HEK293 (cell line): Measurements from ENCODE around the gene ARID3B.
A peak's percentile ranks its signal among the peaks of the same experiment; 100 is the strongest.

Experiments used
- CTCF ChIA-PET: fragments of 350-600 bp; formaldehyde crosslinking; extraction: SDS; loops from one replicate; lab custom pipeline; 2021; ENCODE audit warnings: antibody characterized with exemption; lab: Yijun Ruan, JAX
- POLR2A ChIA-PET: fragments of 300-600 bp; formaldehyde crosslinking; extraction: SDS; loops from one replicate; lab custom pipeline; 2020; ENCODE audit warnings: antibody characterized with exemption, inconsistent platforms; lab: Yijun Ruan, JAX
- H3K27ac ChIP-seq: fragments of 200-500 bp; sonication (Bioruptor generic); 2 replicates; pipeline ENCODE4 v1.5.1; 2014; ENCODE audit warnings: low read depth, low read length, control low read depth, inconsistent platforms; ENCODE audit errors: extremely low read depth
- H3K36me3 ChIP-seq, 2 experiments: fragments of 200-500 bp in 1 of 2; sonication (Bioruptor generic) in 1 of 2; 1 replicate in 1 of 2; 2 replicates in 1 of 2; pipeline ENCODE4 v1.5.1; 2014 to 2017; ENCODE audit warnings: inconsistent platforms in 2 of 2, low read length in 2 of 2; ENCODE audit not compliant: control insufficient read depth in 2 of 2, insufficient read depth in 1 of 2
- H3K4me1 ChIP-seq: fragments of 200-500 bp; sonication (Bioruptor generic); 2 replicates; pipeline ENCODE4 v1.5.1; 2014; ENCODE audit warnings: mild to moderate bottlenecking, low read length, inconsistent platforms; ENCODE audit not compliant: control insufficient read depth, insufficient read depth
- H3K4me3 ChIP-seq: 2 replicates; pipeline ENCODE4 v1.5.1; 2011; ENCODE audit warnings: low read depth, mild to moderate bottlenecking, control low read depth, low read length, moderate library complexity
- H3K9me3 ChIP-seq: fragments of 200-500 bp; sonication (Bioruptor generic); 2 replicates; pipeline ENCODE4 v1.5.1; 2014; ENCODE audit warnings: low read depth, low read length, inconsistent platforms; ENCODE audit not compliant: control insufficient read depth, insufficient read depth
- BCL11A ChIP-seq: fragments of 450-650 bp; formaldehyde crosslinking; IDR thresholded peaks from 2 replicates; pipeline ENCODE4 v1.5.1; 2016; ENCODE audit warnings: low read depth, missing biosample characterization, missing genetic modification characterization
- GLIS2 ChIP-seq: fragments of 450-650 bp; formaldehyde crosslinking; IDR thresholded peaks from 2 replicates; pipeline ENCODE4 v1.5.1; 2016; ENCODE audit warnings: missing biosample characterization, missing genetic modification characterization
- MZF1 ChIP-seq: fragments of 450-650 bp; formaldehyde crosslinking; IDR thresholded peaks from 2 replicates; pipeline ENCODE4 v1.5.1; 2017; ENCODE audit warnings: missing biosample characterization, missing genetic modification characterization, borderline replicate concordance
- OSR2 ChIP-seq: fragments of 450-650 bp; formaldehyde crosslinking; IDR thresholded peaks from 2 replicates; pipeline ENCODE4 v1.5.1; 2016; ENCODE audit warnings: missing biosample characterization, missing genetic modification characterization
- SCRT1 ChIP-seq: fragments of 450-650 bp; formaldehyde crosslinking; IDR thresholded peaks from 2 replicates; pipeline ENCODE4 v1.5.1; 2016; ENCODE audit warnings: missing biosample characterization, missing genetic modification characterization, borderline replicate concordance
- WT1 ChIP-seq: fragments of 450-650 bp; formaldehyde crosslinking; IDR thresholded peaks from 2 replicates; pipeline ENCODE4 v1.5.1; 2016; ENCODE audit warnings: missing biosample characterization, missing genetic modification characterization
- ZBTB7A ChIP-seq: fragments of 450-650 bp; formaldehyde crosslinking; IDR thresholded peaks from 2 replicates; pipeline ENCODE4 v1.5.1; 2016; ENCODE audit warnings: low read depth, missing biosample characterization, missing genetic modification characterization
- ZNF146 ChIP-seq: fragments of 450-650 bp; formaldehyde crosslinking; IDR thresholded peaks from 2 replicates; pipeline ENCODE4 v1.5.1; 2016; ENCODE audit warnings: missing biosample characterization, missing genetic modification characterization
- ZNF2 ChIP-seq: fragments of 450-650 bp; formaldehyde crosslinking; IDR thresholded peaks from 2 replicates; pipeline ENCODE4 v1.5.1; 2016; ENCODE audit warnings: missing biosample characterization, missing genetic modification characterization
- ZNF23 ChIP-seq: fragments of 450-650 bp; formaldehyde crosslinking; IDR thresholded peaks from 2 replicates; pipeline ENCODE4 v1.5.1; 2016; ENCODE audit warnings: missing biosample characterization, missing genetic modification characterization, borderline replicate concordance
- ZNF280C ChIP-seq: fragments of 450-650 bp; formaldehyde crosslinking; IDR thresholded peaks from 2 replicates; pipeline ENCODE4 v1.5.1; 2016; ENCODE audit warnings: missing biosample characterization, missing genetic modification characterization
- ZNF324 ChIP-seq: fragments of 450-650 bp; formaldehyde crosslinking; IDR thresholded peaks from 2 replicates; pipeline ENCODE4 v1.5.1; 2016; ENCODE audit warnings: missing biosample characterization, missing genetic modification characterization
- ZNF341 ChIP-seq: fragments of 450-650 bp; formaldehyde crosslinking; IDR thresholded peaks from 2 replicates; pipeline ENCODE4; 2016; ENCODE audit warnings: low read depth, missing biosample characterization, missing genetic modification characterization
- ZNF391 ChIP-seq: fragments of 450-650 bp; formaldehyde crosslinking; IDR thresholded peaks from 2 replicates; pipeline ENCODE4 v1.5.1; 2016; ENCODE audit warnings: low read depth, missing biosample characterization, missing genetic modification characterization, borderline replicate concordance
- ZNF416 ChIP-seq: fragments of 450-650 bp; formaldehyde crosslinking; IDR thresholded peaks from 2 replicates; pipeline ENCODE4 v1.5.1; 2016; ENCODE audit warnings: missing biosample characterization, missing genetic modification characterization
- ZNF449 ChIP-seq: fragments of 450-650 bp; formaldehyde crosslinking; IDR thresholded peaks from 2 replicates; pipeline ENCODE4 v1.5.1; 2017; ENCODE audit warnings: missing biosample characterization, mild to moderate bottlenecking, missing genetic modification characterization, moderate library complexity
- ZNF529 ChIP-seq: fragments of 450-650 bp; formaldehyde crosslinking; IDR thresholded peaks from 2 replicates; pipeline ENCODE4 v1.5.1; 2017; ENCODE audit warnings: missing genetic modification characterization, missing biosample characterization; ENCODE audit not compliant: insufficient replicate concordance
- ZNF629 ChIP-seq: fragments of 450-650 bp; formaldehyde crosslinking; IDR thresholded peaks from 2 replicates; pipeline ENCODE4 v1.5.1; 2017; ENCODE audit warnings: missing biosample characterization, missing genetic modification characterization
- ZNF660 ChIP-seq: fragments of 450-650 bp; IDR thresholded peaks from 2 replicates; pipeline ENCODE4 v1.5.1; 2018; ENCODE audit warnings: missing biosample characterization, mild to moderate bottlenecking, missing genetic modification characterization
- ZNF747 ChIP-seq: fragments of 450-650 bp; formaldehyde crosslinking; IDR thresholded peaks from 2 replicates; pipeline ENCODE4 v1.5.1; 2016; ENCODE audit warnings: missing biosample characterization, missing genetic modification characterization
- ZNF768 ChIP-seq: fragments of 450-650 bp; formaldehyde crosslinking; IDR thresholded peaks from 2 replicates; pipeline ENCODE4 v1.5.1; 2018; ENCODE audit warnings: missing biosample characterization, mild to moderate bottlenecking, missing genetic modification characterization
- TF ChIP-seq, protein P1 (sequence below): fragments of 450-650 bp; formaldehyde crosslinking; IDR thresholded peaks from 2 replicates; pipeline ENCODE4 v1.5.1; 2016; ENCODE audit warnings: missing biosample characterization, missing genetic modification characterization
- TF ChIP-seq, protein P2 (sequence below): fragments of 450-650 bp; formaldehyde crosslinking; conservative IDR thresholded peaks from 2 replicates; pipeline ENCODE4 v1.5.1; 2016; ENCODE audit warnings: low read depth, missing biosample characterization, missing genetic modification characterization

ARID3B gene

DNA sequence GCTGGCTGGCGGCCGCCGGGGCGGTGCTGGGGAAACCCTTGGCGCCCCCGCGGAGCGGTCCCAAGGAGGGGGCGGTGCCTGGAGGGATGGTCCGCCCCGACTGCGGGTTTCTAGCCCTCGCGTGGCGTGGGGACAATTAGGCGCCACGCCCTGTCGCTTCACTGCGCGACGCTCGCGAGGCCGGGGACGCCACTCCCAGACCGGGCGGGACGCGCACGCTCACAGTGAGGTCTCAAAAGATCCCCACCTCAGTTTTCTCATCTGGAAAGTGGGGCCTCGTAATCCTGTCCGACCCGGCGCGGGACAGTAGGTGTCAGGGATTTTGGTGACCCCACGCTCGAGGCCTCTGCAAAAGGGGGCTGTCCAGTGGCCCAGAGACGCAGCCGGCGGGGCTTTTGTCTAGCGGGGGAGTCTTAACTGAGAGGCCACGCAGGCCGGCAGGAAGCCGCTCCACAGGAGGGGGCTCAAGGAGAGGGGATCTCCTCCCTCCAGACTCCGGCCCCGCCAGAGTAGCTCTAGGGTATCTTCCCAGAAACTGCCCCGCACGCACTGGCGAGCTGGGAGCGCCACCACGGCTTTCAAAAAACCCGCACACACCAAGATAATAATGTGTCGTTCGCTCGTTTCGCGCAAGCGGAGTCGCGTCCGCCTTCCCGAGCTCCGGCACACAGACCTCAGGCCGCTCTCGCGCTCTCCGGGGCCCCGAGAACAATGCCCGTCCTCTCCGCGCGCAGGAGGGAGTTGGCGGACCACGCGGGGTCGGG lies 73.9 kb downstream of the ARID3B start:
- Histone ChIP-seq H3K4me1 (peaks cover 9% of the 10 kb centered on the region), H3K4me3 (peak overlapping the region; percentile 85), H3K27ac (peak overlapping the region; percentile 95), H3K9me3 (no peaks in the 10 kb centered on the region), H3K36me3 (peaks cover 5 to 29% of the 10 kb centered on the region in 2 experiments)
- POLR2A ChIA-PET = interaction anchor here (0.7 to 5.1 kb wide), 9 partner anchors 16 to 232 kb away, joined by 3 to 53 read pairs (median 6); partner anchors contain the start of genes ARID3B and UBL7
- CTCF ChIA-PET = interaction anchor here (0.7 to 12.7 kb wide), 5 partner anchors 9 to 283 kb away, joined by 3 to 220 read pairs (median 4); no protein-coding TSS in a partner anchor
- TF ChIP-seq ZNF529 (tag by site-specific recombination) (no peak), ZNF324 (peak; percentile 79), ZNF280C (no peak), ZNF660 (tag by site-specific recombination) (peak; percentile 55; the same call in 1 of the 2 replicates), GLIS2 (tag by site-specific recombination) (peak; percentile 81), WT1 (tag by site-specific recombination) (peak; percentile 49), MZF1 (tag by site-specific recombination) (peak; percentile 96), ZNF23 (tag by site-specific recombination) (no peak), ZNF391 (tag by site-specific recombination) (peak; percentile 78; the same call in 1 of the 2 replicates), ZNF2 (tag by site-specific recombination) (peak; percentile 45; the same call in 1 of the 2 replicates), ZNF416 (tag by site-specific recombination) (no peak), ZNF747 (tag by site-specific recombination) (no peak), ZNF341 (tag by site-specific recombination) (peak; percentile 81), ZNF449 (tag by site-specific recombination) (no peak), BCL11A (tag by site-specific recombination) (0 out of 2 replicates have a peak, but pooled peaks have one; percentile 61), ZBTB7A (tag by site-specific recombination) (0 out of 2 replicates have a peak, but pooled peaks have one; percentile 73), ZNF146 (tag by site-specific recombination) (peak; percentile 40; the same call in 1 of the 2 replicates), ZNF629 (peak; percentile 66), SCRT1 (tag by site-specific recombination) (no peak), OSR2 (tag by site-specific recombination) (0 out of 2 replicates have a peak, but pooled peaks have one; percentile 17), ZNF768 (tag by site-specific recombination) (no peak)
- TF ChIP-seq, protein P1, sequence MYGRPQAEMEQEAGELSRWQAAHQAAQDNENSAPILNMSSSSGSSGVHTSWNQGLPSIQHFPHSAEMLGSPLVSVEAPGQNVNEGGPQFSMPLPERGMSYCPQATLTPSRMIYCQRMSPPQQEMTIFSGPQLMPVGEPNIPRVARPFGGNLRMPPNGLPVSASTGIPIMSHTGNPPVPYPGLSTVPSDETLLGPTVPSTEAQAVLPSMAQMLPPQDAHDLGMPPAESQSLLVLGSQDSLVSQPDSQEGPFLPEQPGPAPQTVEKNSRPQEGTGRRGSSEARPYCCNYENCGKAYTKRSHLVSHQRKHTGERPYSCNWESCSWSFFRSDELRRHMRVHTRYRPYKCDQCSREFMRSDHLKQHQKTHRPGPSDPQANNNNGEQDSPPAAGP (tag by site-specific recombination) = peak; percentile 91
- TF ChIP-seq, protein P2, sequence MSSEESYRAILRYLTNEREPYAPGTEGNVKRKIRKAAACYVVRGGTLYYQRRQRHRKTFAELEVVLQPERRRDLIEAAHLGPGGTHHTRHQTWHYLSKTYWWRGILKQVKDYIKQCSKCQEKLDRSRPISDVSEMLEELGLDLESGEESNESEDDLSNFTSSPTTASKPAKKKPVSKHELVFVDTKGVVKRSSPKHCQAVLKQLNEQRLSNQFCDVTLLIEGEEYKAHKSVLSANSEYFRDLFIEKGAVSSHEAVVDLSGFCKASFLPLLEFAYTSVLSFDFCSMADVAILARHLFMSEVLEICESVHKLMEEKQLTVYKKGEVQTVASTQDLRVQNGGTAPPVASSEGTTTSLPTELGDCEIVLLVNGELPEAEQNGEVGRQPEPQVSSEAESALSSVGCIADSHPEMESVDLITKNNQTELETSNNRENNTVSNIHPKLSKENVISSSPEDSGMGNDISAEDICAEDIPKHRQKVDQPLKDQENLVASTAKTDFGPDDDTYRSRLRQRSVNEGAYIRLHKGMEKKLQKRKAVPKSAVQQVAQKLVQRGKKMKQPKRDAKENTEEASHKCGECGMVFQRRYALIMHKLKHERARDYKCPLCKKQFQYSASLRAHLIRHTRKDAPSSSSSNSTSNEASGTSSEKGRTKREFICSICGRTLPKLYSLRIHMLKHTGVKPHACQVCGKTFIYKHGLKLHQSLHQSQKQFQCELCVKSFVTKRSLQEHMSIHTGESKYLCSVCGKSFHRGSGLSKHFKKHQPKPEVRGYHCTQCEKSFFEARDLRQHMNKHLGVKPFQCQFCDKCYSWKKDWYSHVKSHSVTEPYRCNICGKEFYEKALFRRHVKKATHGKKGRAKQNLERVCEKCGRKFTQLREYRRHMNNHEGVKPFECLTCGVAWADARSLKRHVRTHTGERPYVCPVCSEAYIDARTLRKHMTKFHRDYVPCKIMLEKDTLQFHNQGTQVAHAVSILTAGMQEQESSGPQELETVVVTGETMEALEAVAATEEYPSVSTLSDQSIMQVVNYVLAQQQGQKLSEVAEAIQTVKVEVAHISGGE (tag by site-specific recombination) = peak; percentile 0; the same call in 1 of the 2 replicates
